WI38 (cell line): ENCODE results near the gene DNAI7.

Experiments
- H3K4me3 ChIP-seq: 2 replicates; pipeline ENCODE4 v1.5.1; 2011; ENCODE audit warnings: low read depth, mild to moderate bottlenecking, control low read depth, low read length
- TF ChIP-seq, protein P1 (sequence below): IDR thresholded peaks from 2 replicates; pipeline ENCODE4 v1.5.1; 2012; ENCODE audit warnings: low read depth, mild to moderate bottlenecking, control low read depth, low read length

Gene DNAI7

DNA sequence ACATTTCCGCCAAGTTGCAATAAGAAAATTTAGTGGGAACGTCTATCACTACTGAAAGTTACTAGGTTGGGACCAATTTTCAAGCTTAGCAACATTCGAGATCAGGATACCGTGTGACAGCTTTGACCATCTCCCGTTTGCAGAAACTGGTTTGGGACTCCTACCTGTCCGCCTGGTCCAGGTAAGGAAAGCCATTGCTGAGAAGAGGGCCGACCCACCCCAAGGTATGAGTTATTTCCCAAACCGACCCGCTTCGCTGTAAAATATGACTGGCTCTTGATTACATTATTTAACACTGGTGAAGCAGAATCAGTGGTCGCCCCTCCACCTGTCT, 271 bp downstream of the DNAI7 start:
- H3K4me3 ChIP-seq = peak overlapping the region; percentile 85
- TF ChIP-seq, protein P1, sequence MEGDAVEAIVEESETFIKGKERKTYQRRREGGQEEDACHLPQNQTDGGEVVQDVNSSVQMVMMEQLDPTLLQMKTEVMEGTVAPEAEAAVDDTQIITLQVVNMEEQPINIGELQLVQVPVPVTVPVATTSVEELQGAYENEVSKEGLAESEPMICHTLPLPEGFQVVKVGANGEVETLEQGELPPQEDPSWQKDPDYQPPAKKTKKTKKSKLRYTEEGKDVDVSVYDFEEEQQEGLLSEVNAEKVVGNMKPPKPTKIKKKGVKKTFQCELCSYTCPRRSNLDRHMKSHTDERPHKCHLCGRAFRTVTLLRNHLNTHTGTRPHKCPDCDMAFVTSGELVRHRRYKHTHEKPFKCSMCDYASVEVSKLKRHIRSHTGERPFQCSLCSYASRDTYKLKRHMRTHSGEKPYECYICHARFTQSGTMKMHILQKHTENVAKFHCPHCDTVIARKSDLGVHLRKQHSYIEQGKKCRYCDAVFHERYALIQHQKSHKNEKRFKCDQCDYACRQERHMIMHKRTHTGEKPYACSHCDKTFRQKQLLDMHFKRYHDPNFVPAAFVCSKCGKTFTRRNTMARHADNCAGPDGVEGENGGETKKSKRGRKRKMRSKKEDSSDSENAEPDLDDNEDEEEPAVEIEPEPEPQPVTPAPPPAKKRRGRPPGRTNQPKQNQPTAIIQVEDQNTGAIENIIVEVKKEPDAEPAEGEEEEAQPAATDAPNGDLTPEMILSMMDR = no peak

DNA sequence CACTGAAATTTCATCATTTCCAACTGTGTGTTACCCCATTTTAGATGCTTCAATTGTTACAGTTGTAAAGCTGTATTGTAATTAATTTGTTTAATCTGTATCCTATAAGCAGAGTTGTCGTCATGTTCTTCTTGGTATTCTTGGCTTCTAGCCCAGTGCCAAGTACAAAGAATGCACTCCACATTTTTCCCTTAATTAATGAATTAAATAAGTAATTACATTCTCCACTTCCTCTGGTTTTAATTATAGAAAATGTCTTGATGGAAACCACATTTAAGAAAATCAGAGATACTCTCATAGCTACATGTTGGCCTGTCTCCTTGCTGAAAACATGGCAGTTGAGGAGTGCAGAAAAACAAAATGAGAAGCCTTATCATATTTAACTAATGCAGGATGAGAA, 746 bp downstream of the DNAI7 start:
- H3K4me3 ChIP-seq = no peak overlapping the region
- TF ChIP-seq, protein P1 = no peak

DNA sequence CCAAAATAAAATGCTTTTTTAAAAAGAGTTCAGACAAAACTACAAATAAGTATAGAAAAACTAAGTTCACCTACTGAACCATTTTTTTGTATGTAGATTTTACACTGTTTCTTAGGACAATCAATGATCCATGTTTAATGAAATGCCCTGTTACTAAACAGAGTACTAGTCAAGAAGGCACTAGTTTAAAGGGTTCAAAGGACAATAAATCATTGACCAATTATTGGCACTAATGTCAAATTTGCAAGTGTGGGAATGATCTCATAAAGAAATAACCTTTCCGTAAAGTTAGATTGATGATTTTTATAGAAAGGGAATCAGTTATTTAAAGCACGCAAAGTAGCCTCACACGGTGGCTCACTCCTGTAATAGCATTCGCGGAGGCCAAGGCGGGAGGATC, 4.2 kb downstream of the DNAI7 start:
- H3K4me3 ChIP-seq = no peak overlapping the region
- TF ChIP-seq, protein P1 = no peak

DNA sequence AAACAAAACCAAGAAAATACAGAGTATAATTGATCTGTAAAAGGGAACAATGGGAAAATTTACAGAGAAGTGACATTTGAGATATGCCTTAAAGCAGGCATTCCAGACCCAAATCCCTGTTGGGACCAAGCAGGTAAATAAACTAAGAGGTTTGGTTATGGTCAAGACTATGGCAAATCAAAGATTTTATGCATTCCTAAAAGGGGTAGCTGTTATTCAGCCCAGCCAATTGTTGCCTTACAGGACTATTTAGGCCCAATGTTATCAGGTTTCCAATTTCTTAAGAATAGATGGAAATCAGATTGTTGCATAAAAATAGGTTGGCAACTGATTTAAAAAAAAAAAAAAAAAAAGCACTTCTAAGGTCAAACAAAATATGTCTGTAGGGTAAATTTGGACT, 5.3 kb downstream of the DNAI7 start:
- no peak overlapping the region for H3K4me3 ChIP-seq
- TF ChIP-seq, protein P1 = no peak

DNA sequence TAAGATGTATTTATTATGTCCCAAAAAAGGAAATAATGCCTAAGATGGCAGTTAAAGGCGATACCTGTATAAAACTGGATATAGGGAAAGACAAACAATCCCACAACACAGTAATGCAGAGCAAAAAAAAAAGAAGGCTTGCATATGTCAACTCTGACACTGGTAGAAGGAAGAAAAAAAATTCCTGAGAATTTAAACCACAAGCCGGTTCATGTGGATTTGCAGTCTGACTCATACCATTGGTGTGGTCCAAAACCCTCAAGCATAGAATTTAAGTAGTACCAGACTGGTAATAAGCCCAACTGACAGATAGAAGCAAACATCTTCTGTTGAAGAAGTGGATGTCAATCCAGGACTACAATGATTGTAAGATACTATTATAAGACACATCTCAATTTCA, 7.2 kb downstream of the DNAI7 start:
- TF ChIP-seq, protein P1 = no peak
- H3K4me3 ChIP-seq = no peak overlapping the region

DNA sequence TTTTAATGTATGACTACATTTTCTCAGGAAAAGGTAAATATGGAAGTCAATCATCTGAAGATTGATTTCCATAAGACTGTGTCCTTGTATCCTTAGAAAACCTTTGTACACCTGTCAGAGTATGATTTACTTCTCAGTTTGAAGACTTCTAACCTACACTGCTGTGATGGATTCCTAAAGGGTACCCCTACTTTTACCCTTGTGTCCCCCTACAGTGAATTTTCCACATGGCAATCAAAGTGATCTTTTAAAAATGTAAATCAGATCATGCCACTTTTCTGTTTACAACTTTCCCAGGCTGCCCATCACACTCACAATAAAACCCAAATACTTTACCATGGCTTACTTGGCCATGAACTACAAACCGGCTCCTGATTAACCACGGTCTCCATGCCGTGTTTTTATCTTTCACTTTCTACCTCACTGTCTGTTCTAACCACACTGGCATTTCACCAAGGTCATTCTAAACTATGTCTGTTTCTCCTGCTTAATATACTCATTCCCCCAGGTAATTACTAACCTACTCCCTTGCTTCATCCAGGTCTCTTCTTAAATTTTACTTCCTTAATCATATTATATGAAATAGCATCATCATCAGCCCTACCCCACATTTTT, 8.1 kb downstream of the DNAI7 start:
- TF ChIP-seq, protein P1 = no peak
- no peak overlapping the region for H3K4me3 ChIP-seq

DNA sequence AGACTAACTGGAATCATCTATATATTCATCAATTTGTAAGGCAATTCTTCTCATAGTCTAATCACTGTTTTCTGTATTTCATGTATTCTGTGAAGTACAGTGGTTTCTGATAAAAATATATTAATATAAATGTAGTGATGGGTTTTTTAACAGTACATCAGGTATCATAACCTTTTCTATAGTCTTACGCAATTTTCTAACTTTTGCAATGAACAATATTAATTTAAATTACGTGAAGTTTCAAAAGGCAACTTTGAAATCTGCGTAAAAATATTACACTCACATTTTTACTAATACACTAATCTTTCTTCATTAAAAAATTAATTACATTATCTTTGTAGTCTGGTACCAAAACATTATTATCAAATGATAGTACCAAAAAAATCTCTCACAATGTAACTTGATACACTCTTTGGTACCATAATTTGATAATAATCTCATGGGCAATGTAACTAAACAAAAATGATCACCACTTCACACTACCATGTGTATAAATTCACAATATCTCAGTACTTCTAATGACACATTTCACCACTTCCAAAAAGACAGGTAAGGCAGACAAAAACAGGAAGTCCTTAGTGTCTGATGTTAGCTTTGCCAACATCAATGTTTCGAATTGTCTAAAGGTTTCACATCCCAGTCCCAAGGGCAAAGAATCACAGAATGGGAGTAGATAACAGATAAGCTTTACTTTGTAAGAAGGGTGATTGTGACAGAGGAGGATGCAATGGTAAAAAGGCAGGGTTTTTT, 8.7 kb downstream of the DNAI7 start:
- TF ChIP-seq, protein P1 = no peak
- H3K4me3 ChIP-seq = no peak overlapping the region
